CD4-positive, CD25-positive, alpha-beta regulatory T cell (primary cell): ENCODE data around the gene PRKX. TPM values are rescaled to one million over a fixed set of nuclear protein-coding genes. Genes with fewer than 3 reads are reported as not detected.
A peak's percentile ranks its signal among the peaks of the same experiment; 100 is the strongest.

Source experiments
- ATAC-seq, 2 donors: fragments of 150-1000 bp; cut with Tn5 transposase; one replicate each; pipeline ENCODE4 v1.10.0; 2021; ENCODE audit warnings: low read depth in 2 of 2, moderate number of reproducible peaks in 2 of 2, moderate library complexity in 1 of 2
- DNase-seq, 3 donors: peaks; one replicate each; pipeline versions ENCODE4 v3.0.0 to v3.0.0-alpha.2; 2012 to 2022; ENCODE audit warnings: mixed read lengths in 1 of 3
- H3K27ac ChIP-seq: one replicate; pipeline ENCODE4 v1.7.0; 2013; ENCODE audit warnings: mild to moderate bottlenecking, low read length; ENCODE audit not compliant: insufficient read depth, poor library complexity, severe bottlenecking
- H3K27me3 ChIP-seq: one replicate; pipeline ENCODE4 v1.7.0; 2013; ENCODE audit warnings: low read length; ENCODE audit not compliant: control insufficient read depth, insufficient read depth
- H3K36me3 ChIP-seq: one replicate; pipeline ENCODE4 v1.7.0; 2013; ENCODE audit warnings: mild to moderate bottlenecking, low read length, moderate library complexity; ENCODE audit not compliant: control insufficient read depth, insufficient read depth
- H3K4me1 ChIP-seq: 2 replicates; pipeline ENCODE4 v1.7.0; 2013; ENCODE audit warnings: mild to moderate bottlenecking, low read length; ENCODE audit not compliant: insufficient read depth, control insufficient read depth, poor library complexity, severe bottlenecking
- H3K4me3 ChIP-seq: one replicate; pipeline ENCODE4 v1.7.0; 2013; ENCODE audit warnings: low read depth, mild to moderate bottlenecking, low read length, moderate library complexity
- H3K9me3 ChIP-seq, 2 experiments: 1 replicate in 1 of 2; 2 replicates in 1 of 2; pipeline ENCODE4 v1.7.0; 2013; ENCODE audit warnings: low read length in 2 of 2, mild to moderate bottlenecking in 1 of 2, moderate library complexity in 1 of 2; ENCODE audit not compliant: control insufficient read depth in 2 of 2
- H3K27ac Mint-ChIP-seq, 3 donors: one replicate each; pipeline ENCODE4 v1.8.0; 2020 to 2022; ENCODE audit warnings: mild to moderate bottlenecking in 3 of 3, mixed read lengths in 3 of 3, moderate library complexity in 2 of 3
- H3K27me3 Mint-ChIP-seq: one replicate; pipeline ENCODE4 v1.8.0; 2022; ENCODE audit warnings: mild to moderate bottlenecking, mixed read lengths
- H3K36me3 Mint-ChIP-seq: one replicate; pipeline ENCODE4 v1.8.0; 2020; ENCODE audit warnings: mixed read lengths
- H3K4me1 Mint-ChIP-seq, 4 donors: one replicate each; pipeline ENCODE4 v1.8.0; 2020 to 2022; ENCODE audit warnings: mixed read lengths in 4 of 4, mild to moderate bottlenecking in 1 of 4
- H3K4me3 Mint-ChIP-seq, 4 donors: one replicate each; pipeline ENCODE4 v1.8.0; 2020 to 2022; ENCODE audit warnings: mild to moderate bottlenecking in 4 of 4, mixed read lengths in 4 of 4, moderate library complexity in 3 of 4
- H3K9me3 Mint-ChIP-seq, 7 donors: one replicate each; pipeline ENCODE4 v1.8.0; 2020 to 2022; ENCODE audit warnings: mixed read lengths in 7 of 7, mild to moderate bottlenecking in 3 of 7, moderate library complexity in 2 of 7
- polyA plus RNA-seq, 4 donors: library from polyadenylated mRNA; unstranded; fragments of 300-500 nt; fragmentation: Illumina TruSeq; gene quantifications; one replicate each; pipeline ENCODE4 v1.2.3, GENCODE V29; 2021
- total RNA-seq: library from RNA; stranded (reverse); gene quantifications from one replicate; pipeline ENCODE4 v1.2.3, GENCODE V29; 2022

Gene PRKX
- total and polyA plus RNA-seq, 5 donors from 2014 or later: 47.5 to 103 (median 57.5) TPM

DNA sequence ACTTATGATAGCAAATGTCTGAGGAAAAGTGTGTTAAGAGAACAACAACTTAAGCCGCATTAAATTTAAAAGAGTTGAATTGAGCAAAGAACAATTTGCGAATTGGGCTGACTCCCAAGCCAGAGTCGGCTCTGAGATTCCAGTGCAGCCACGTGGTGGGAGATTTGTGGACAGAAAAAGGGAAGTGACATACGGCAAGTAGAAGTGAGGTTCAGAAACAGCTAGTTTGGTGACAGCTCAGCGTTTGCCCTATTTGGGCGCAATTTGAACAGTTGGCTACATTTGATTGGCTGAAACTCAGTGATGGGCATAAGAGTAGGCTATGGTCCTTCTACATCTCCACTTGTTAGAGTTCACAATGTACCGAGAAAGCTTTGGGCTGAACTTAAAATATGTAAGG, 124.0 kb downstream of the PRKX start:
- Mint-ChIP-seq H3K4me3 (no peak overlapping the region), H3K27ac (peak overlapping the region in 1 of 3 donors; percentile 75), H3K27me3 (no peaks in the 10 kb centered on the region), H3K4me1 (peaks cover 0 to 11% (median 2%) of the 10 kb centered on the region in 4 donors), H3K36me3 (peaks cover 2% of the 10 kb centered on the region), H3K9me3 (peaks cover 0 to 3% (median 0%) of the 10 kb centered on the region in 7 donors)
- Histone ChIP-seq H3K27ac (no peak overlapping the region), H3K9me3 (no peaks in the 10 kb centered on the region), H3K4me1 (no peaks in the 10 kb centered on the region), H3K4me3 (no peak overlapping the region), H3K36me3 (no peaks in the 10 kb centered on the region), H3K27me3 (no peaks in the 10 kb centered on the region)
- DNase-seq: no peak
- no peak for ATAC-seq

GRCh38 chrX:3585719-3586118, 127.7 kb downstream of the PRKX start:
- no peak for ATAC-seq
- Histone ChIP-seq H3K27me3 (no peaks in the 10 kb centered on the region), H3K4me3 (no peak overlapping the region), H3K27ac (no peak overlapping the region), H3K4me1 (peaks cover 5% of the 10 kb centered on the region), H3K9me3 (no peaks in the 10 kb centered on the region), H3K36me3 (no peaks in the 10 kb centered on the region)
- H3K27me3 Mint-ChIP-seq: no peaks in the 10 kb centered on the region
- no peak overlapping the region for H3K27ac Mint-ChIP-seq
- H3K4me3 Mint-ChIP-seq: no peak overlapping the region
- no peaks in the 10 kb centered on the region for H3K36me3 Mint-ChIP-seq
- peaks cover 0 to 2% (median 0%) of the 10 kb centered on the region in 7 donors for H3K9me3 Mint-ChIP-seq
- DNase-seq: no peak
- H3K4me1 Mint-ChIP-seq: peaks cover 0 to 22% (median 6%) of the 10 kb centered on the region in 4 donors

- ATAC-seq (peak in 1 of 2 donors; percentile 34), DNase-seq (peak in 1 of 3 donors; percentile 18)
- Histone ChIP-seq H3K4me1 (peaks cover 5% of the 10 kb centered on the region), H3K36me3 (no peaks in the 10 kb centered on the region), H3K9me3 (no peaks in the 10 kb centered on the region), H3K4me3 (no peak overlapping the region), H3K27ac (no peak overlapping the region), H3K27me3 (no peaks in the 10 kb centered on the region)
- Mint-ChIP-seq H3K4me3 (no peak overlapping the region), H3K9me3 (peaks cover 0 to 7% (median 0%) of the 10 kb centered on the region in 7 donors), H3K4me1 (peaks cover 0 to 22% (median 6%) of the 10 kb centered on the region in 4 donors), H3K27ac (peak overlapping the region in 1 of 3 donors; percentile 28), H3K36me3 (no peaks in the 10 kb centered on the region), H3K27me3 (no peaks in the 10 kb centered on the region)
Measured at GRCh38 chrX:3584415-3584996, 128.9 kb downstream of the PRKX start.

GRCh38 chrX:3582451-3582850, 131.0 kb downstream of the PRKX start:
- H3K4me3 ChIP-seq: no peak overlapping the region
- Mint-ChIP-seq H3K4me1 (peaks cover 0 to 18% (median 4%) of the 10 kb centered on the region in 4 donors), H3K36me3 (no peaks in the 10 kb centered on the region), H3K27ac (no peak overlapping the region), H3K27me3 (no peaks in the 10 kb centered on the region), H3K4me3 (no peak overlapping the region), H3K9me3 (peaks cover 0 to 7% (median 0%) of the 10 kb centered on the region in 7 donors)
- no peaks in the 10 kb centered on the region for H3K27me3 ChIP-seq
- DNase-seq: no peak
- ATAC-seq: no peak
- no peaks in the 10 kb centered on the region for H3K9me3 ChIP-seq
- no peak overlapping the region for H3K27ac ChIP-seq
- peaks cover 5% of the 10 kb centered on the region for H3K4me1 ChIP-seq
- H3K36me3 ChIP-seq: no peaks in the 10 kb centered on the region

DNA sequence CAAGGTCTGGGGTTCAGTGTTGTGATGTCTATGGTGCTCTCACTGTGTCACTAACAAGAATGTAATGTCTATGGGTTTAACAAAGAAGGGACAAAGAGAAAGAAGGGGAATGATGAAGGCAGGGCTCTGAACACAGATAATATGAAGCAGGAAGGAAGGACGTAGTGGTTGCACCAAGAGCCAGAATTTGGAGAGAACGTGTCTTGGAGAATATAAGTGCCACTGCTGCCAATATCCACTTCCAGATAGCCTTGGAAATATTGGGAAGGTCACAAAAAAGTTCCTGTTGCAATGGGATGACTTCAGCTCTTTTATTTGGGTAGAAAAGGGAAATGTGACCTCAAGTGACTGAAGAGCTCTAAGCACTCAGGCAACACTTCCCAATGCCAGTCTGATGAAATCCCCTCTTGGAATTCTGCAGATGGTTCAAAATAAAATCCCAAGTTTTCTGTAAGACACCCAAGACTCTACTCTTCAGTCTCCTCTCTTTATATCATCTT, 131.8 kb downstream of the PRKX start:
- H3K4me3 Mint-ChIP-seq: no peak overlapping the region
- no peaks in the 10 kb centered on the region for H3K27me3 ChIP-seq
- no peaks in the 10 kb centered on the region for H3K9me3 ChIP-seq
- H3K36me3 ChIP-seq: no peaks in the 10 kb centered on the region
- peaks cover 0 to 7% (median 0%) of the 10 kb centered on the region in 7 donors for H3K9me3 Mint-ChIP-seq
- H3K27ac Mint-ChIP-seq: peak overlapping the region in 1 of 3 donors; percentile 32
- H3K27me3 Mint-ChIP-seq: no peaks in the 10 kb centered on the region
- ATAC-seq (no peak), DNase-seq (no peak)
- no peaks in the 10 kb centered on the region for H3K36me3 Mint-ChIP-seq
- H3K4me1 Mint-ChIP-seq: peaks cover 0 to 16% (median 4%) of the 10 kb centered on the region in 4 donors
- no peak overlapping the region for H3K4me3 ChIP-seq
- peaks cover 5% of the 10 kb centered on the region for H3K4me1 ChIP-seq
- no peak overlapping the region for H3K27ac ChIP-seq

GRCh38 chrX:3577551-3577950, 135.9 kb downstream of the PRKX start:
- Histone ChIP-seq H3K4me3 (no peak overlapping the region), H3K9me3 (no peaks in the 10 kb centered on the region), H3K36me3 (no peaks in the 10 kb centered on the region), H3K27me3 (no peaks in the 10 kb centered on the region), H3K27ac (no peak overlapping the region), H3K4me1 (no peaks in the 10 kb centered on the region)
- Mint-ChIP-seq H3K27me3 (no peaks in the 10 kb centered on the region), H3K27ac (no peak overlapping the region), H3K4me3 (no peak overlapping the region), H3K36me3 (peaks cover 4% of the 10 kb centered on the region), H3K9me3 (peaks cover 0 to 7% (median 0%) of the 10 kb centered on the region in 7 donors), H3K4me1 (no peaks in the 10 kb centered on the region)
- DNase-seq: no peak
- no peak for ATAC-seq

- H3K4me1 ChIP-seq: no peaks in the 10 kb centered on the region
- Mint-ChIP-seq H3K4me3 (no peak overlapping the region), H3K27ac (no peak overlapping the region), H3K27me3 (no peaks in the 10 kb centered on the region), H3K36me3 (peaks cover 4% of the 10 kb centered on the region), H3K4me1 (no peaks in the 10 kb centered on the region), H3K9me3 (peaks cover 0 to 7% (median 0%) of the 10 kb centered on the region in 7 donors)
- H3K9me3 ChIP-seq: no peaks in the 10 kb centered on the region
- DNase-seq (no peak), ATAC-seq (no peak)
- H3K27me3 ChIP-seq: no peaks in the 10 kb centered on the region
- no peaks in the 10 kb centered on the region for H3K36me3 ChIP-seq
- H3K4me3 ChIP-seq: no peak overlapping the region
- H3K27ac ChIP-seq: no peak overlapping the region
Measured at GRCh38 chrX:3576886-3577501, 136.5 kb downstream of the PRKX start.

GRCh38 chrX:3567686-3568085, 145.8 kb downstream of the PRKX start:
- Mint-ChIP-seq H3K4me3 (no peak overlapping the region), H3K27ac (no peak overlapping the region), H3K36me3 (no peaks in the 10 kb centered on the region), H3K9me3 (peaks cover 0 to 3% (median 0%) of the 10 kb centered on the region in 7 donors), H3K27me3 (no peaks in the 10 kb centered on the region), H3K4me1 (no peaks in the 10 kb centered on the region)
- ATAC-seq: no peak
- Histone ChIP-seq H3K36me3 (no peaks in the 10 kb centered on the region), H3K27ac (no peak overlapping the region), H3K27me3 (no peaks in the 10 kb centered on the region), H3K9me3 (no peaks in the 10 kb centered on the region), H3K4me3 (no peak overlapping the region), H3K4me1 (no peaks in the 10 kb centered on the region)
- DNase-seq: no peak
